ENCODE results near the gene SMPD3.

- TF ChIP-seq, protein P1, sequence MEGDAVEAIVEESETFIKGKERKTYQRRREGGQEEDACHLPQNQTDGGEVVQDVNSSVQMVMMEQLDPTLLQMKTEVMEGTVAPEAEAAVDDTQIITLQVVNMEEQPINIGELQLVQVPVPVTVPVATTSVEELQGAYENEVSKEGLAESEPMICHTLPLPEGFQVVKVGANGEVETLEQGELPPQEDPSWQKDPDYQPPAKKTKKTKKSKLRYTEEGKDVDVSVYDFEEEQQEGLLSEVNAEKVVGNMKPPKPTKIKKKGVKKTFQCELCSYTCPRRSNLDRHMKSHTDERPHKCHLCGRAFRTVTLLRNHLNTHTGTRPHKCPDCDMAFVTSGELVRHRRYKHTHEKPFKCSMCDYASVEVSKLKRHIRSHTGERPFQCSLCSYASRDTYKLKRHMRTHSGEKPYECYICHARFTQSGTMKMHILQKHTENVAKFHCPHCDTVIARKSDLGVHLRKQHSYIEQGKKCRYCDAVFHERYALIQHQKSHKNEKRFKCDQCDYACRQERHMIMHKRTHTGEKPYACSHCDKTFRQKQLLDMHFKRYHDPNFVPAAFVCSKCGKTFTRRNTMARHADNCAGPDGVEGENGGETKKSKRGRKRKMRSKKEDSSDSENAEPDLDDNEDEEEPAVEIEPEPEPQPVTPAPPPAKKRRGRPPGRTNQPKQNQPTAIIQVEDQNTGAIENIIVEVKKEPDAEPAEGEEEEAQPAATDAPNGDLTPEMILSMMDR (IDR thresholded peaks at IDR 0.05): no peak
- TF ChIP-seq POLR2AphosphoS5 (IDR thresholded peaks at IDR 0.05): no peak
Measured at GRCh38 chr16:68377221-68377620, 71.1 kb downstream of the SMPD3 start.

All from sigmoid colon (tissue), 4 donors.